HEK293T (cell line): Measurements from ENCODE around the gene GPRC5D.

Experiments
- ARNT ChIP-seq: fragments of 450-650 bp; IDR thresholded peaks from 2 replicates; pipeline ENCODE4 v1.6.1; 2017; ENCODE audit warnings: mild to moderate bottlenecking
- BHLHE40 ChIP-seq: fragments of 450-650 bp; IDR thresholded peaks from 2 replicates; pipeline ENCODE4 v1.6.1; 2016; ENCODE audit warnings: mild to moderate bottlenecking, moderate library complexity, borderline replicate concordance
- CTBP1 ChIP-seq: fragments of 450-650 bp; IDR thresholded peaks from 2 replicates; pipeline ENCODE4 v1.6.1; 2016; ENCODE audit warnings: borderline replicate concordance
- ELF4 ChIP-seq: fragments of 450-650 bp; IDR thresholded peaks from 2 replicates; pipeline ENCODE4 v1.6.1; 2017; ENCODE audit warnings: antibody characterized with exemption
- FOXA1 ChIP-seq: fragments of 450-650 bp; IDR thresholded peaks from 2 replicates; pipeline ENCODE4 v1.6.1; 2016; ENCODE audit warnings: mild to moderate bottlenecking
- FOXM1 ChIP-seq: fragments of 450-650 bp; IDR thresholded peaks from 2 replicates; pipeline ENCODE4 v1.6.1; 2017; ENCODE audit warnings: mild to moderate bottlenecking, borderline replicate concordance
- HDGF ChIP-seq: fragments of 450-650 bp; IDR thresholded peaks from 2 replicates; pipeline ENCODE4 v1.6.1; 2017; ENCODE audit warnings: antibody characterized with exemption, borderline replicate concordance
- SP1 ChIP-seq: fragments of 450-650 bp; IDR thresholded peaks from 2 replicates; pipeline ENCODE4 v1.6.1; 2017
- TARDBP ChIP-seq: fragments of 450-650 bp; IDR thresholded peaks from 2 replicates; pipeline ENCODE4 v1.6.1; 2016
- ZNF384 ChIP-seq: fragments of 450-650 bp; IDR thresholded peaks from 2 replicates; pipeline ENCODE4 v1.6.1; 2016
- TF ChIP-seq, protein P1 (sequence below): fragments of 450-650 bp; IDR thresholded peaks from 2 replicates; pipeline ENCODE4 v1.6.1; 2016

DNA sequence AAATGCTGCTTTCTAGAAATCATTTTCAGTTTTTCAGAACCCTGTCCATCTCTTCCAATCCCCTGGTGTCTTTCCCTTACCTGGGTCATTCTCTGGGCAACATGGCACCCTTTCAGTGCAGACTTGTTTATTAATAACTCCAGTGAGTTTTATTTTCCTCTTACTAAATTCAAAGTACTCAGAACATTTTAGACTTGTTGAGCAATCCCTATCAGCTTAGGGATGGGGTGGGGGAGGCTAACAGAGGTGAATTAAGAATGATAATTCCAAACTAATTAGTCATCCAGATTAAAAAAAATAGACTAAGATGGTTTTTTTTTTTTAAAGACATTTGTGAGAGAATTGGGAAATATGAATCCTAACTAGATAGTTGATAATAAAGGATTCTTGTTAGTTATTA is 49.9 kb downstream of the GPRC5D start:
- TF ChIP-seq FOXM1 (no peak), HDGF (no peak), TARDBP (no peak), ZNF384 (no peak), BHLHE40 (no peak), ARNT (no peak), CTBP1 (no peak), FOXA1 (no peak), SP1 (no peak), ELF4 (no peak)
- TF ChIP-seq, protein P1, sequence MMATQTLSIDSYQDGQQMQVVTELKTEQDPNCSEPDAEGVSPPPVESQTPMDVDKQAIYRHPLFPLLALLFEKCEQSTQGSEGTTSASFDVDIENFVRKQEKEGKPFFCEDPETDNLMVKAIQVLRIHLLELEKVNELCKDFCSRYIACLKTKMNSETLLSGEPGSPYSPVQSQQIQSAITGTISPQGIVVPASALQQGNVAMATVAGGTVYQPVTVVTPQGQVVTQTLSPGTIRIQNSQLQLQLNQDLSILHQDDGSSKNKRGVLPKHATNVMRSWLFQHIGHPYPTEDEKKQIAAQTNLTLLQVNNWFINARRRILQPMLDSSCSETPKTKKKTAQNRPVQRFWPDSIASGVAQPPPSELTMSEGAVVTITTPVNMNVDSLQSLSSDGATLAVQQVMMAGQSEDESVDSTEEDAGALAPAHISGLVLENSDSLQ, result no peak
